HG02642 (cell line): Measurements from ENCODE around the gene RNF220.

Experiments used
- ATAC-seq: cut with Tn5 transposase; IDR thresholded peaks from one replicate; pipeline ENCODE4 v1.9.1; 2021; ENCODE audit warnings: mild to moderate bottlenecking; ENCODE audit not compliant: unreplicated experiment, poor library complexity

Gene RNF220

DNA sequence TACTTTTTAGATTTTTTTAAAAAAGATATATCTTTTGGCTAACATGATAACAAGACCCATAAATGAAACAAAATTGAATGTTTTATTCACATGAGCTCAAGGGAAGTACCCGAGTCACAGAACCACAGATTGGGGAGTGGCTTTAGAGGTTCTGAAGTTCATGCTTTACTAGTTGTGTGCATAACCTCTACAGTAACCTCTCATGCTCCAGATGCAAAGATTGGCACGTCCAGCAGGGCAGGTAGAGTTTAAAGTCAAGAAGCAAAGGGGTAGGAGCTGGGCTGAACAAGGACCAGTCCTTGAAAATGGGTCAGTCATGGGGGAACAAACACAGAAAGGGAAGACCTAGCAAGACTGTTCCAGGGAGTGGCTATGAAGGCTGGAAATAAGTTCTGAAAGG, 109.6 kb downstream of the RNF220 start:
- no peak for ATAC-seq

DNA sequence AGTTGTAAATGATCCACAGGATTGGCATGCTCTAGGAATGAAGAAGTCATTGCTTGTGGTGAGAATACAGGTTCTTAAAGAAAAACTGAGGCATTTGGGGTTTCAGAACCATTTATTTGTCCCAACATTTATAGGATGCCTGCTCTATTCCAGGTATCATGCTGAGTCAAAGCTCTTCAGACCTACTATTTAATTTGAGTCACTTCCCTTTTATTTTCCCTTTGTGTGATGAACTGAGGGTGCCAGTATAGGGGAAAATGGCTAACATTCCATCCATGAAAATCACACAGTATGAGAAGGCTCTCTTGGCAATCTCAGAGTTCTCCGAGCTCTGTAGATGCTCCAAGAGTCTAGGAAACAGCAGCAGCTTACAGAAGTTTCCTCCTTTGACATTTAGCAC, 110.4 kb downstream of the RNF220 start:
- no peak for ATAC-seq

DNA sequence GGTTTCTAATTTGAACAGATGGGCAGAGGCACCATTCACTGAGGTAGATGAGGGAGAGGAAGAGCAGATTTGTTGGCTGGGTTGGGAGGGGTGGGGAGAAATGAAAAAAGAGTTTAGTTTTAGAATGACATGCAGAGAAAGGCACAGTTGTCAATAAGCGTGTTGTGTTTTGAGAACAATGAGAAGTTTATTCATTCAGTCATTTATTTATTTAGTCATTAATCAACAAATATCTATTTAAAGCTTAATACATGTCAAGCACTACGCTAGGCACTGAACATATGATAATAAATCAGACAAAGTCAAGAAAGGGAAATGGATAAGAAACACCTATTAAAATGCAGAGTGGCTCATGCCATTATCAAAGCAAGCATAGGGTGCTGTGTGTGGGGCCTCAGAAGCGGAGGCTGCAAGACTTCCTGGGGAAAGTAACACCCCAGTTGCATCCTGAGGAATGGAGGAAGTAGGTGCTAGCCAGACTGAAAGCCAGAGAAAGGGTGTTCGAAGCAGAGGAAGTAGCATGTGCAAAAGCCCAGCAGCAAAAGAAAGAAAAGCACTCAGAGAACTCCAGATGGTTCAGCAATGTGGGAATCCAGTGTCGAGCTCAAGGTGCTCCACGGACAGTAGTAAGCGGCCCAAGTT, 114.1 kb downstream of the RNF220 start:
- ATAC-seq, result no peak

DNA sequence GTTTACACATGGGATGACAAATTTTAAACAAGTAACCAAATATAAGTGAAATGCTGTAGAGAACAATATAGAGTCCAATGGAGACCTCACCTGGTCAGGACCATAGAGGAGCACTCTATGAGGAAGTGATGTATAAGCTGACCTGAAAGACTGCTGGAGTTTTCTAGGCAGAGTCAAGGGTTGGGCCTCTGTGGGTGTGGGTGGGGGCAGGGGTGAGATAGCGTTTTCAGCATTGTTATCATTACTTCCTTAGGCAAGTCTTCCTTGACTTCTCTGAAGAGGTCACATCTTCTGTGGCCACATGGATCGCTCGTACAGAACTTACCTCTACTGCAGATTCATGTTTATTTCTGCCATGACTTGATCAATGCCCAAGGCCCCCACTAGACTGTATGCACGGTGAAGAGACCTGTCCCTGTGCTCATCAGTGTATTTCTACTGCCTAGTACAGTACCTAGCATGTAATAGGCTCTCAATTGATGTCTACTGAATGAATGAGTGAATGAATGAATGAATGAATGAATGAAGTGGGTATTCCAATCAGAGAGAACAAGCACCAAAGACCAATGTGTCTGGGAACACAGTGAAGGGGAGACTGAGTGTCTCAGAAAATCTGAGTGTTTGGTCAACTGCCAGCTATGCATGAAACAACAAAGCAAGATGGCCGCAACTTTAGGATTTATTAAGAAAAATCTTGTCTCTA, 116.5 kb downstream of the RNF220 start:
- ATAC-seq, result no peak

DNA sequence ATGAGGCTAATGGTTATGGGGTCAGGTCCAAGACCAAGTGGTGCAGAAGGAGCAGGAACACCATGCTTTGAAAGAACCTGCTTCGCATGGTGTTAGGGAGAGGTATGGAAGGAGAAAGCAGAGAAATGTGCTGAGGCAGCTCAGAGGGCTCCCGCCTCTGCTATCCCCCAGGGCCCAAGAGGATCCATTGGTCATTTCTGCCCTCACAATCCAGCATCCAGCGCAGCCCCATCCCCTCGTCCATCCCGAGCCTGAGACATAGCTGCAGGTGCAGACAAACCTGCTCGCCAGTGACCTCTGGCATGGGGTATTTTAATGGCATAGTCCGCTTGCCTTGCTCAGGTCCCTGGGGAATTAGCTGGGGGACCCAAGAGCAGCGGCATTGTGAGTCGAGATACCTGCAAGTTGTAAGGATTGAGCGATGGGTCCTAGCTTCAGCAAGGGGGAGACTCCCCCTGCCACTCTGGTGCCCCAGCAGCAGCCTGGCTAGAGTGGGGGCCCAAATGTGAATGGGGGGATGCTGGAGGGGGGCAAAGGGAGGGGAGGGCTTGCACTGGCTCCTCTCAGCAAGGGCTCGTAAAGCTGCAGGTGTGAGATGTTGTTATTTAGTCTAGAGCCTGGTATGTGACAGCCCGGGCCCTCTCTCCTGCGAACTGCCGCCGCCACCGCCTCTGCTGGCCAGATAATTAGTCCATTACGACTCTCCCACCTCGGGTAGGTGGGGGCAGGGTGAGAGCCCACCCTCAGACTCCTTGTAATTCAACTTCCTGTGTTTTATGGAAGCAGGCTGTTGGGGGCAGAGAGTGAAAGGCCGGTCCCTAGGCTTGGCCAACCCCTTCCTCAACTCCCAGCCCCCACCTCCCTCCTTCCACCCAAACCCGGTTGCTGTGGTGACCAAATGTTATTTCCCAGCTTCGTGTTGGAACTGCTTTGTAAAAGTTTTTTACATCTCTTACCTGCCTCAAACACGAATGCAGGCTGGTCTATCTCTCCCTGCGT, 118.8 kb downstream of the RNF220 start:
- no peak for ATAC-seq

DNA sequence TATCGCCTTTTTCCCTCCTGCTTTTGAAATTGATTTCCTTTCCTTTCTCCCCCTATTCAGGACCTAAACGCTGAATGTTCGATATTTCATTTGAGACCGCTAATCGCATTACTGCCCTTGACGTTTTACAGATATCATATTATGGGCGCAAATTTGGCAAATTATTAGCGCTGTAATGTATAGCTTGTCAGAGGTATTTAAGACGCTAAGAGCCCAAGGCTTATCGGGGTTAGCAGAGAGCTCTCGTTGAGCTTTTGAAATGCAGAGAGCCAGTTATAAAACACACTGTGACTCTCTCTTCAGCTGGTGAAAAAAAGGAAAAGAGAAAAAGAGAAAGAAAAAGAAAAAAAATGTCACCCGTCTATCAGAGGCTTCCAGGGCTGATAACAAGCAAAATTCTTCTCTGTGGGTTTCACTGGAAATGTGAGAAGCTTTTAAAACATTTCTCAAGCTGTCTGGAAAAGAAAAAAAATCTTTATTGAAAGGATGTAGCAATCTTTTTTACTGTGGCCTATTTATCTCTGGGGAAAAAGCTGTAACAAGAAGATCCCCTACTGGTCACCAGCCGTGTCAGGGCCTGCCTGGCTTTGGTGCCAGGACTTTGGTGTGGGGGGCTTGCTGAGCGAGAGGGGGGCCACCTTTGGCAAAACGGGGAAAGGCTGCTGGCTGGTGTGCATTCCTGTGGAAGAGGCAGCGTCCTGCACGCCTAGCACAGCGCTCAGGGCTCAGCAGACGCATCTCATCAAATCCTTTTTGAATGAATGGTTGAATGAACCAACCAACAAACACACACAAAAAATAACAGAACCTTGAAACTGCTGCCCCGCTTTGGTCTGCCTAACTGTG, 119.8 kb downstream of the RNF220 start:
- ATAC-seq, result no peak

DNA sequence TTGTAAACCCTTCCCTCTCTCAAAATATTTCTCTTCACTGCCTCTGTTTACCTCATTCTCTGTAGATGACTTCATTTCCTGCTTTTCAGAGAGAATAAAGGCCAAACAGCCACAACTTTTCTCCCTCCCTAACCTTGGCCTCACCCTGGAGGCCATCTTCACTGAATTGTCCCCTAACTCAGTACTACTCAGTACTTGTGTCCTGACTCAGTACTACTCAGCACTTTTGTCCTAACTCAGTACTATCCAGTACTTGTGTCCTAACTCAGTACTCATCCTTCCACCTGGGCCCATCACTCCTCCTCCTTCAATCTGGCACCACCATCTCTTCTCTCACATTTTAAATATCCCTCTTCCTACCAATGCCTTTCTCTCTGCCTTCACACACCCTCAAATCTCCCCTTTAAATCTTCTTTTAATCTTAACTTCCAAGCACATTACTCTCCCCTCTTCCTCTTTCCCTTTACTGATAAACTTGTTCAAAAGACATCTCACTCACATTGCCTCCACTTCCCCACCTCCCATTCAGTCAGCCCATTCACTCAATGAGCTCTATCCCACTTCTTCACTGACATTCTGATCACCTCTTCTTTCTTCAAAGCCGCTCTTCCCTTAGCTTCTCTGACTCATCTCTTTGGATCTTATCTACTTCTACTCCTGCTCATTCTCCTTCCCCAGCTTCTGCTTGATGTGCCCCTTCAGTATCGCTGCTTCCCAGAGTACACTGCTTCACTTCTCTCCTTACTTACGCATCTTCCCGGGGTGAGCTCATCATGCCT, 121.4 kb downstream of the RNF220 start:
- ATAC-seq, result no peak

DNA sequence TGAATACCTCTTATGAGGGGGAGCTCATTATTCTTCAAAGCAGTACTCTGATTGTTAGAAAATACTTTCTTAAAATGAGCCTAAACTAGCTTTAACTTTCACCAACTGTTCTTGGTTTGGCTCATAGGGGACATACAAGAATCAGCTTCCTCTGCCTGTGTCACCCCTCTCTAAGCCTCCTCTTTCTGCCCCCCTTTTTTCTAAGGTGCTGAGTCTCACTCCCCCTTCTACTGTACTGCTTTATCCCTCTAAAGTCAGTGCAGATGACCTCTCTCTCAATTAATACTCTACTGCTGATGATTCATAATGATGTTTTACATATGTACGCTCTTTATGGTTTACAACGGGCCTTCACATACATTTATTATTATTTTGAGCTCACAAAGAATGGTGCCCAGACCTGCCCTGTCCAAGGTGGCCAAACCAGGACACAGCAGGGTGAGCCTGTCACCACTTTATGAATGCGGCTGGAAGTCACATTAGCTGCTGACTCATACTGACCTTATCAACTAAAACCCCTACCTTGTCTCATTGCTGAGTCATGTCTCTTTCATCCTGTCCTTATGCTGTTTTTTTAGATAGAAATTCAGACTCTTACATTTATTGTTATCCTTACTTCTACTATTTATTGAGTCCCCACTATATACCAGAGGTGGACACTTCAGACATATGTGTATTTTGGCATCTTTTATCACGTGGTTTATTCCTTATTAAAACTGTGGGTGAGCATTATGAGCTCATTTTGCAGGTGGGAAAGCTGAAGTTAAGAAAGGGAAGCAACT, 126.9 kb downstream of the RNF220 start:
- no peak for ATAC-seq

DNA sequence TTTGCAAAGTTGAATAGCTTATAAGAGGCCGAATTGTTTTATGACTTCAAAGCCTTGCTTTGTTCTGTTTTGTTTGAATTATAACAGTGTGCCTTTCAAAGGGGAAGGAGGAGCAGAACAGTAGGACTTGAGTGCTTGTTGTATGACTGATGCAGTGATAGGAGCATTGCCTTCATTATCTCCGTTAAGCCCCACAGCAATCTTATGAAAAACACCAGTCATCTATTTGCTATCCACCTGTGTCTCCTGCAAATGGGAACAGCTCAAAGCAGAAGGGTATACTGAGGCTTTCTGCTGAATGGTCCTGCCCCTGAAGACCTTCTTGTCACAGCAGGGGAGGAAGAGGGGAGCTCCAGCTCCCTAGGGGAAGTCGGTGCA, 127.5 kb downstream of the RNF220 start:
- ATAC-seq, result no peak

DNA sequence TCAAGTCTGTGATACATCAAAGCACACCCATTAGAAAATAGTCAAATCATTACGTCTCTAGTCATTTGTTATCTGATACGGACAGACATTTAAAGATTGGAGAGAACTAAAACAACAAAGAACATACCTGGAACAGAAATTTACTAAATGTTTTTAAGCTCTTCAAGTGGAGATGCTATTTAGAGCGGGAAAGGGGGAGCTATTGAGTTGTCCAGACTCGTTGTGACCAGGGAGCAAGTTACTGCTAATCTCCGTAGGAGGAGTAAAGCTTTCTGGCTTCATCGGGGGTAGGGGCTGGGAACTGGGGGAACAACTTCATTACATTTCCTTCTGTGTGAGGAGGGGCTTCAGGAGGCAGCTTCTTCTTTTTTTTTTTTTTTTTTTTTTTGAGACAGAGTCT, 129.7 kb downstream of the RNF220 start:
- no peak for ATAC-seq

DNA sequence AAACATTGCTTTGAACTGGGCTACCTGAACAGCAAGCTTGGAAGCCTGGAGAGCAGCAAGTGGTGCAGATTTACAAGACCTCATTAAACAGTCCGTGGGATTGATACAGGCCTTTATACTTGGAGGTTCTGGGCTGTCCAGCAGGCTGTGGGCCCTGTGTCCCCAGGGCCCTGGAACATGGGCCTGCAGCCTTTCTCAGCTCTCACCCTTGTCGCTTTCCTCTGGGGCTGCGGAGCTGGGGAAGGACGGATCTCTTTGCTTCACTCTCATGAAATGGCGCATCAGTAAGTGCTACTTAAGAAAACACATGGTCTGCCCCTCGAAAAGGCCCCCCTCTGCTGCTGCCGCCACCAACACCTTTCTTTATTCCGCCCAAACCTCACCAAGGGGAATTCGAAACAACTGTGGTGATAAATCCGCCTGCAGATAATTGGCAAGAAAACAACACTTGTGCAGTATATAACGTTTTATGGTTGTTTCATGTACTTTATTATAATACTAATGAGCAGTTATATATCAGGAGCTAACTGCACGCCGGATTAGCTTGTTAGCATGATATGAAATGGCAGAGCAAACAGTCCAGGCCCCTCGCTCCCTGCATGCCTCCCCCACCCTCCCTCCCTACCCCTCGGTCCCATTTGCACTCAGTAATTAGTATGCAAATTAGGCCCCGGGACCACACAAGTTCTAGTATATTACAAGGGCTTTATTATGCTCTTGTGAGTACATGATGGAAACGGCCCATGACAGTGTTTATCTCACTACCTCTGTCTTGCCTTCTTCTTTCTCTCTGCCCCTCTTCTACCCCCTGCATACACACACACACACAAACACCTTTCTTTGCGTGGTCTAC, 131.5 kb downstream of the RNF220 start:
- ATAC-seq, result no peak

DNA sequence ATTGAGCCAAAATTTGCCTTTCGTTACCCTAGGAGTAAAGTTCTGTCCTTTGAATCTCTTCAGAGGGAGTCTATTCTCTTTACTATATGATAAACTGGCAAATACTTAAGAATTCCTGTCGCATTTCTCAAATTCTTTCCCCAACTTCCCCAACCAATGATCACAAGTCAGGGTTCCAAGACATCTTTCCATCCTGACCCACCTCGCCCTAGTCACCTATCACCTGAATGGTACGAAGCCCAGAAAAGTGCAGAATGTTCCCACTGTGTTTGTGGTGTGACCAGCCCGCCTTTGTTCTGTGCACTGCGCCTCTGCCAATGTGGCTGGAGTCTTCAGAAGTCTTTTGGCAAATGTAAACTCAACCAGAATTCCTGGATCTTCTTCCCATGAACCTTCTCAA, 132.5 kb downstream of the RNF220 start:
- ATAC-seq, result no peak

DNA sequence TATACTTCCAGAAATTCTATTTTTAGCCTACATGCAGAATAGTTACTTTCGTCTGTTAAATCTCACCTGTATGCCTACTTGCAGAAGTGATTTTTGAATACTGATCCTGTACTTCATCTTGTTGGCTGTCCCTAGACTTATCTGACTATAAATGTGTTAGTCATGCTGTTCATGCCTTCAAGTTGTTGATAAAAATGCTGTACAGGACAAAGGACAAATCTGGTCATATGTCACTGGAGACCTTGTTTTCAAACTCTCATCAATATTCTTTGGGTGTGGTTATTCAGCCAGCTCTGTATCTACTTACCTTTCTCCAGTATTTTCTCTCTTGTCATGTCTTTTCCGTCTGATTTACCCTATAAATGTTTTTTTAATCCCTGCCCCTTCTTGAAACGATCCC, 132.9 kb downstream of the RNF220 start:
- ATAC-seq, result no peak

DNA sequence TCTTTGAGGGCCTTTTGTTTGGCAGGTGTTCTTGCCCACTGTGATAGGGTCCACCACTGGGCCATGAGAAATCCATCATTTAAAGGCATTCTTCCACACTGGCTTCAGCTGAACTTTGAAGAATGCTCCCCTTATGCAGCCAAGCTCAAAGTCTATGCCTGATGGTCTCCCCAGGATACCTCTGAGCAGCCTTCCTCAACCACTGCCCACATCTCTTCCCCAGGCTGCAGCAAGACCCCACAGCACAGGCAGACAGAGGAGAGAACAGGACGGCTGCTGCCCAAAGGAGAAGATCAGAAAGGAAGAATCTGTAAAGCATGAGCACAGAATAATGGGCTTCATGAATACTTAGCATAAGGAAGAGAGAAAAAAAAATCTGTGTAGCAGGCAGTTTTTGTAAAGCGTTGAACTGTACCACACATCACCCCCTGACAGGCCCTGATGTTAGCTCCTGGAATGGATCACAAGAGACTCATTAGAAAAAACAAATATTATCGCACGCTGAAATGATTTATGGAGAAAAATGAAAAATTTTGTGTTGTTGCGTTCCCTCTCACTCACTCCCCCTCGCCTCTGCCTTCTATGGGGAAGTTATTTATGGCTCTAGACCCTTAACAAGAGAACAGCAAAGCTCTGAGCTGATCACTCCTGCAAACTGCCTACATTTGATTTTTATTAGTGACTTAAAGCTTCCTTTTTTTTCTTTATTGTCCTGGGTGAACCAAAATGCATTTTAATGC, 135.1 kb downstream of the RNF220 start:
- no peak for ATAC-seq

DNA sequence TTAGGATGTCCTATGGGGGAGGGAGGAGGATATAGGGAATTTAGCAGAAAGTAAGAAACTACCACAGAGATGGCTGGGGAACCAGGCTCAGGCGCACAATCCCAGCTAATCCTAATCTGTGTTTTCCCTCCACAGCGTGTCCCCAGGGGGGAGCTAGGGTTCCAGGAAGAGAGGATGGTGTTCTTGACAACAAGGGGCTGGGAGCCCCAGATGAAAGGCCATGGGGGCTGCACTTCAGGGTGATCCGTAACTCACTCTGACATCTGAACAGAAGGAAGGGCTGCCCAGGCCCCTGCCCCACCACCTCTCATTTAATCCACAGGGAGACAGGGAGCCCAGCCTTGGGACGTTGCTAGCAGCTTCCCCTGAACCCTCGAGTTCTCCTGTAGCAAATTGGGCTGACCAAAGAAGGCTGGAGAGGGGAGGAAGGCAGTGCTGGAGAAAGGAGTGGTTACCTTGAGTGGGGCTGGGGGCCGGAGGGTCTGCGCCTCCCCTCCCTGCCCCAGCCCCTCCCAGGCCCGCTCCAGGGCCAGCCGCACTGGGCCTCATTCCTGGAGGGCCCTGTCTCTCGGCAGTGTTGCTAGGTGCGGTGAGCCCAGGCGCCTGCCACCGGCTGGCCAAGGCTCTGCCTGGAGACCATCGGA, 137.5 kb downstream of the RNF220 start:
- no peak for ATAC-seq

DNA sequence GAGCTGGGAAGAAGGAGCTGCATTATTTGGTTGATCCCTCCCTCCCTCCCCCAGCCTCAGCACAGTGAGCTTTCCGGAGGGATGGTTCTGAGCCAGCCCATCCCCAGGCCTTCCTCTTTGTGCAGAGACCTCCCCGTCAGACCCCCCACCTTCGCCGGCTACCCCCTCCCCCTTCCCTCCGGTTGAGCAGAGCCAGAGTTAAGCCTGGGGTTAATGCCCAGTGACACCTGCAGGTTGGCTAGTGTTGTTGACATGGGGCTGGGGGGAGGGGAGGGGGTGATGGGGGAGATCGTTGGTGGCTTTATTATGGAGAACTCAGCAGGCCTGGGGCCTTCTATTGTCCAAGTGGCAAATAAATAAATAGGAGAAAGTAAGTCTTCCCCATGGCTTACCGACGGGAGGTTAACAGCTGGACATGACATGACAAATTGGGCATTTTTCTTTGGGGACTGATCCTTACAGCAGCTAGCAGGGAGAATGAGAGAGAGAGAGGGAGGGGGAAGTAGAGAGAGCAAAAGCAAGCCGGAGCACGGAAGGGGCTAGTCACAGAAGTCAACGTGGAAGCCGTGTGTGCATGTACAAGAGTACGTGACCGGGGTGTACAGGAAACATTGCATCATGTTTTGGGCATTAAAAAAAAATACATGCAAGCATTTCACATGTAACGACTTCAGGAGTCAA, 138.1 kb downstream of the RNF220 start:
- no peak for ATAC-seq
